ENCODE results near the gene GNB3. TPM values are rescaled to one million over a fixed set of nuclear protein-coding genes. Genes with fewer than 3 reads are reported as not detected.

Gene GNB3
- total RNA-seq, 4 donors from 2014 or later: 0.45 to 1.8 (median 1.3) TPM

- no peaks in the 10 kb centered on the region for H3K27me3 ChIP-seq
- ATAC-seq: no peak
- no peak for TF ChIP-seq EP300 (IDR thresholded peaks at IDR 0.05)
- no peak for TF ChIP-seq POLR2A (IDR thresholded peaks at IDR 0.05)
- H3K27ac ChIP-seq: peak overlapping the region in 3 of 4 donors; percentile 87 to 98 (median 97)
- H3K4me1 ChIP-seq: peaks cover 0 to 34% (median 10%) of the 10 kb centered on the region in 3 donors
- H3K9me3 ChIP-seq: no peaks in the 10 kb centered on the region
- H3K36me3 ChIP-seq: peaks cover 0 to 42% of the 10 kb centered on the region in 2 donors
- no peak overlapping the region for H3K4me3 ChIP-seq
- 89% methylated on average over 1 of the region's 1 CpG; no CpG with 5 or more reads in 1 of the 2 donors for WGBS, 2 donors (ENCODE audit: low coverage in 1 of 2)
Measured at GRCh38 chr12:6853626-6854025, 12.9 kb downstream of the GNB3 start.

- H3K4me3 ChIP-seq: no peak overlapping the region
- H3K36me3 ChIP-seq: peaks cover 0 to 46% of the 10 kb centered on the region in 2 donors
- H3K27me3 ChIP-seq: no peaks in the 10 kb centered on the region
- WGBS, 2 donors (ENCODE audit: low coverage in 1 of 2): 66 to 67% methylated on average over 3 to 4 of the region's 6 CpGs
- H3K9me3 ChIP-seq: no peaks in the 10 kb centered on the region
- TF ChIP-seq EP300 (IDR thresholded peaks at IDR 0.05): no peak
- no peak for TF ChIP-seq POLR2A (IDR thresholded peaks at IDR 0.05)
- TF ChIP-seq CTCF (IDR thresholded peaks at IDR 0.05): no peak
- no peak for TF ChIP-seq POLR2AphosphoS5 (IDR thresholded peaks at IDR 0.05)
- peaks cover 0 to 34% (median 10%) of the 10 kb centered on the region in 3 donors for H3K4me1 ChIP-seq
- peak overlapping the region in 3 of 4 donors; percentile 87 to 98 (median 97) for H3K27ac ChIP-seq
- no peak for ATAC-seq
Measured at GRCh38 chr12:6854036-6854435, 13.3 kb downstream of the GNB3 start.

- H3K36me3 ChIP-seq: peaks cover 0 to 53% of the 10 kb centered on the region in 2 donors
- WGBS, 2 donors (ENCODE audit: low coverage in 1 of 2): 82 to 94% methylated on average over 2 to 11 of the region's 14 CpGs
Measured at GRCh38 chr12:6855322-6855721, 14.6 kb downstream of the GNB3 start.

GRCh38 chr12:6858799-6859198 lies 18.1 kb downstream of the GNB3 start:
- Histone ChIP-seq H3K4me3 (no peak overlapping the region), H3K36me3 (peaks cover 0 to 88% of the 10 kb centered on the region in 2 donors), H3K4me1 (peaks cover 0 to 14% (median 0%) of the 10 kb centered on the region in 3 donors), H3K27ac (no peak overlapping the region), H3K9me3 (no peaks in the 10 kb centered on the region), H3K27me3 (no peaks in the 10 kb centered on the region)
- no peak for ATAC-seq
- whole genome bisulfite sequencing, 2 donors (ENCODE audit: low coverage in 1 of 2): 88% methylated on average over 1 of the region's 2 CpGs; no CpG with 5 or more reads in 1 of the 2 donors
- TF ChIP-seq CTCF (IDR thresholded peaks at IDR 0.05) (no peak), POLR2A (IDR thresholded peaks at IDR 0.05) (no peak), POLR2AphosphoS5 (IDR thresholded peaks at IDR 0.05) (no peak)

More at GRCh38 chr12:6855322-6855721, 14.6 kb downstream of the GNB3 start:
- TF ChIP-seq CTCF (IDR thresholded peaks at IDR 0.05) (no peak), POLR2A (IDR thresholded peaks at IDR 0.05) (no peak), EP300 (IDR thresholded peaks at IDR 0.05) (no peak), POLR2AphosphoS5 (IDR thresholded peaks at IDR 0.05) (no peak)
- Histone ChIP-seq H3K27me3 (no peaks in the 10 kb centered on the region), H3K9me3 (no peaks in the 10 kb centered on the region), H3K4me3 (no peak overlapping the region), H3K27ac (no peak overlapping the region), H3K4me1 (peaks cover 0 to 34% (median 10%) of the 10 kb centered on the region in 3 donors)
- ATAC-seq: no peak

GRCh38 chr12:6860116-6860515 lies 19.4 kb downstream of the GNB3 start:
- H3K9me3 ChIP-seq: no peaks in the 10 kb centered on the region
- peaks cover 0 to under 1% (median 0%) of the 10 kb centered on the region in 3 donors for H3K4me1 ChIP-seq
- H3K4me3 ChIP-seq: no peak overlapping the region
- no peak overlapping the region for H3K27ac ChIP-seq
- H3K36me3 ChIP-seq: peaks cover 0 to 100% of the 10 kb centered on the region in 2 donors
- H3K27me3 ChIP-seq: no peaks in the 10 kb centered on the region
- ATAC-seq: no peak
- WGBS, 2 donors (ENCODE audit: low coverage in 1 of 2): 88% methylated on average over 6 of the region's 9 CpGs; no CpG with 5 or more reads in 1 of the 2 donors
- TF ChIP-seq POLR2AphosphoS5 (IDR thresholded peaks at IDR 0.05) (no peak), POLR2A (IDR thresholded peaks at IDR 0.05) (no peak), CTCF (IDR thresholded peaks at IDR 0.05) (no peak), EP300 (IDR thresholded peaks at IDR 0.05) (no peak)

Data from gastroesophageal sphincter (tissue), 4 donors.